Lower leg skin (tissue), 4 donors: ENCODE results near the gene RFTN2. TPM values are rescaled to one million over a fixed set of nuclear protein-coding genes. Genes with fewer than 3 reads are reported as not detected.
"Not testable (repeated sequence)": the region's sequence is repeated elsewhere in the genome, so short reads cannot be mapped to it uniquely, and the experiment has no call there.

Experiments
- DNase-seq, 2 donors: peaks; one replicate each; pipeline ENCODE4 v3.0.0-alpha.2; 2019; ENCODE audit warnings: low spot score in 2 of 2
- H3K4me3 ChIP-seq: fragments of 200-600 bp; sonication (generic); 2 replicates; pipeline ENCODE4 v1.5.1; 2017; ENCODE audit warnings: mild to moderate bottlenecking, low read depth; ENCODE audit not compliant: poor library complexity, severe bottlenecking
- CTCF ChIP-seq, 3 donors: fragments of 450-650 bp; IDR thresholded peaks; one replicate each; pipeline ENCODE4 v1.5.1; 2016; ENCODE audit warnings: antibody characterized with exemption in 3 of 3, mild to moderate bottlenecking in 3 of 3, moderate library complexity in 2 of 3
- POLR2A ChIP-seq, 2 donors: fragments of 450-650 bp; IDR thresholded peaks; one replicate each; pipeline ENCODE4 v1.6.1; 2016 to 2017; ENCODE audit warnings: antibody characterized with exemption in 2 of 2, mild to moderate bottlenecking in 1 of 2, moderate library complexity in 1 of 2
- WGBS, 2 donors: methylation state at CpG; one replicate each; pipeline ENCODE4 v1.1.5; 2018; 5-methylcytosine and 5-hydroxymethylcytosine counted together
- intact Hi-C: fragments of 100-400 bp; cut with DNase I; formaldehyde crosslinking; loops from one replicate; pipeline ENCODE4 v1.15.0; 2023; ENCODE audit warnings: low total_unique reads
- total RNA-seq, 4 donors: library from RNA; depleted of rRNA; stranded (reverse); fragments of >200 nt; gene quantifications; one replicate each; pipeline ENCODE4 v1.1.0, GENCODE V29; 2016

RFTN2 gene
- total RNA-seq, 4 donors from 2014 or later = 1.5 to 6.5 (median 2.7) TPM

- H3K4me3 ChIP-seq = no peak overlapping the region
- 78 to 83% methylated on average over 3 of the region's 3 CpGs for WGBS, 2 donors
- intact Hi-C loops = no loop called here
- TF ChIP-seq POLR2A (IDR thresholded peaks at IDR 0.05) (no peak), CTCF (IDR thresholded peaks at IDR 0.05) (no peak)
- no peak for DNase-seq
Measured at GRCh38 chr2:197641666-197642065, 33.7 kb downstream of the RFTN2 start.

- H3K4me3 ChIP-seq, DNase-seq, intact Hi-C loops: not testable (repeated sequence)
- WGBS, 2 donors = 91 to 95% methylated on average over 14 to 15 of the region's 19 CpGs
Measured at GRCh38 chr2:197640571-197641122, 34.7 kb downstream of the RFTN2 start.

GRCh38 chr2:197633109-197633657 is 42.2 kb downstream of the RFTN2 start:
- DNase-seq = no peak
- intact Hi-C loops = no loop called here
- no peak for TF ChIP-seq POLR2A (IDR thresholded peaks at IDR 0.05)
- no peak for TF ChIP-seq CTCF (IDR thresholded peaks at IDR 0.05)
- H3K4me3 ChIP-seq = no peak overlapping the region

GRCh38 chr2:197628043-197628500 is 47.3 kb downstream of the RFTN2 start:
- H3K4me3 ChIP-seq = no peak overlapping the region
- WGBS, 2 donors = 11 to 32% methylated on average over 4 of the region's 4 CpGs
- DNase-seq = no peak
- intact Hi-C loops = no loop called here
- TF ChIP-seq CTCF (IDR thresholded peaks at IDR 0.05) (no peak), POLR2A (IDR thresholded peaks at IDR 0.05) (no peak)

- intact Hi-C loops = no loop called here
- TF ChIP-seq CTCF (IDR thresholded peaks at IDR 0.05) (no peak), POLR2A (IDR thresholded peaks at IDR 0.05) (no peak)
- no peak overlapping the region for H3K4me3 ChIP-seq
- no peak for DNase-seq
- WGBS, 2 donors = 88% methylated on average over 7 of the region's 7 CpGs
Measured at GRCh38 chr2:197626965-197627625, 48.3 kb downstream of the RFTN2 start.

GRCh38 chr2:197620133-197620532 is 55.3 kb downstream of the RFTN2 start:
- intact Hi-C loops = no loop called here
- no peak overlapping the region for H3K4me3 ChIP-seq
- 73 to 76% methylated on average over 1 of the region's 1 CpG for WGBS, 2 donors
- no peak for DNase-seq
- TF ChIP-seq POLR2A (IDR thresholded peaks at IDR 0.05) (no peak), CTCF (IDR thresholded peaks at IDR 0.05) (no peak)
